Nephron progenitor cell (in vitro differentiated cells): Measurements from ENCODE around the gene DNA2.
"Not testable (repeated sequence)": the region's sequence is repeated elsewhere in the genome, so short reads cannot be mapped to it uniquely, and the experiment has no call there.

Source experiments
- DNase-seq: peaks from one replicate; pipeline ENCODE4 v3.0.0; 2021
- H3K27ac Mint-ChIP-seq: 2 replicates; pipeline ENCODE4 v1.8.0; 2021; ENCODE audit warnings: mild to moderate bottlenecking, moderate library complexity, mixed read lengths
- H3K27me3 Mint-ChIP-seq: 2 replicates; pipeline ENCODE4 v1.8.0; 2021; ENCODE audit warnings: mild to moderate bottlenecking, low read depth, mixed read lengths; ENCODE audit not compliant: poor library complexity
- H3K36me3 Mint-ChIP-seq: 2 replicates; pipeline ENCODE4 v1.8.0; 2021; ENCODE audit warnings: low read depth, mixed read lengths
- H3K4me1 Mint-ChIP-seq: 2 replicates; pipeline ENCODE4 v1.8.0; 2021; ENCODE audit warnings: mixed read lengths
- H3K4me3 Mint-ChIP-seq: 2 replicates; pipeline ENCODE4 v1.8.0; 2021; ENCODE audit warnings: mild to moderate bottlenecking, moderate library complexity, mixed read lengths
- H3K9me3 Mint-ChIP-seq: 2 replicates; pipeline ENCODE4 v1.8.0; 2021; ENCODE audit warnings: mild to moderate bottlenecking, moderate library complexity, mixed read lengths
- TF ChIP-seq, protein P1 (sequence below): fragments of 200-600 bp; sonication (generic); IDR thresholded peaks from 2 replicates; pipeline ENCODE4 v1.5.0; 2021; ENCODE audit warnings: antibody characterized with exemption

The DNA2 gene, protein sequence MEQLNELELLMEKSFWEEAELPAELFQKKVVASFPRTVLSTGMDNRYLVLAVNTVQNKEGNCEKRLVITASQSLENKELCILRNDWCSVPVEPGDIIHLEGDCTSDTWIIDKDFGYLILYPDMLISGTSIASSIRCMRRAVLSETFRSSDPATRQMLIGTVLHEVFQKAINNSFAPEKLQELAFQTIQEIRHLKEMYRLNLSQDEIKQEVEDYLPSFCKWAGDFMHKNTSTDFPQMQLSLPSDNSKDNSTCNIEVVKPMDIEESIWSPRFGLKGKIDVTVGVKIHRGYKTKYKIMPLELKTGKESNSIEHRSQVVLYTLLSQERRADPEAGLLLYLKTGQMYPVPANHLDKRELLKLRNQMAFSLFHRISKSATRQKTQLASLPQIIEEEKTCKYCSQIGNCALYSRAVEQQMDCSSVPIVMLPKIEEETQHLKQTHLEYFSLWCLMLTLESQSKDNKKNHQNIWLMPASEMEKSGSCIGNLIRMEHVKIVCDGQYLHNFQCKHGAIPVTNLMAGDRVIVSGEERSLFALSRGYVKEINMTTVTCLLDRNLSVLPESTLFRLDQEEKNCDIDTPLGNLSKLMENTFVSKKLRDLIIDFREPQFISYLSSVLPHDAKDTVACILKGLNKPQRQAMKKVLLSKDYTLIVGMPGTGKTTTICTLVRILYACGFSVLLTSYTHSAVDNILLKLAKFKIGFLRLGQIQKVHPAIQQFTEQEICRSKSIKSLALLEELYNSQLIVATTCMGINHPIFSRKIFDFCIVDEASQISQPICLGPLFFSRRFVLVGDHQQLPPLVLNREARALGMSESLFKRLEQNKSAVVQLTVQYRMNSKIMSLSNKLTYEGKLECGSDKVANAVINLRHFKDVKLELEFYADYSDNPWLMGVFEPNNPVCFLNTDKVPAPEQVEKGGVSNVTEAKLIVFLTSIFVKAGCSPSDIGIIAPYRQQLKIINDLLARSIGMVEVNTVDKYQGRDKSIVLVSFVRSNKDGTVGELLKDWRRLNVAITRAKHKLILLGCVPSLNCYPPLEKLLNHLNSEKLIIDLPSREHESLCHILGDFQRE

DNA sequence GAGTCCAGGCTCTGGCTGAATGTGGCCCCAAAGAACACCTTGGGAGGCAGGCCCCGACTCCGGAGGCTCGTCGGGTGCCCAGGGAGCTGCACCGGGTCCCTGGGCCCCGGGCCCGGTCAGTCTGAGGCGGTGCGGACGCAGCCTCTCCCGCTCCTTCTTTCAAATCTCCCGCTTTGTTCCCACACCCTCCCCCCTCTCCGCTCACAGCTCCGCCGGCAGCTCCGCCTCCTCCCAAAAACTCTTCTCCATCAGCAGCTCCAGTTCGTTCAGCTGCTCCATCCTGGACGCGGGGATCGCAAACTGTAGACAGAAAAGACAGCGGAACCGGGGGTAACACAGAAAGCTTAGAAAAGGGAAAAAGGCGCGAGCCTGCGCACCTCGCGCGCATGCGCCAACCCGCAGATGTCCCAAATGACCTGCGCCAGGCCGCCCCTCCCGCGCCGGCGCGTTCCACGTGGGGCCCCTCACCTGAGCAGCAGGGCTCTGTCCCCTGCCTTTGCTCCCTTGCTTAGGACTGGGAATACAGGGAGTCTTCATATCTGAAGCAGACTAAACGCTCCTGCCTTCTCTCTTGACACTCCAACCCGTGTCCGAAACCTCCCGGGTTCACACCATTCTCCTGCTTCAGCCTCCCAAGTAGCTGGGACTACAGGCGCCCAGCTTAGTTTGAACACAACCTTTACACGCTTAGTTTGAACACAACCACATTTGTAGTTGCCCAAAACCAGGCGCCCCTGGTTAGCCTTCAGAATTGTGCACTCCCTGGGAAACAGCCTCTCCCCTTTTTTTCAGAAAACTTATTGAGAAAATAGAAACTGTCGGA is at the start of gene DNA2:
DNA2 (minus strand) TSS at position 388 of the 823 bp plus-strand sequence; CDS start at position 279, 109 bp downstream.
- TF ChIP-seq, protein P1, sequence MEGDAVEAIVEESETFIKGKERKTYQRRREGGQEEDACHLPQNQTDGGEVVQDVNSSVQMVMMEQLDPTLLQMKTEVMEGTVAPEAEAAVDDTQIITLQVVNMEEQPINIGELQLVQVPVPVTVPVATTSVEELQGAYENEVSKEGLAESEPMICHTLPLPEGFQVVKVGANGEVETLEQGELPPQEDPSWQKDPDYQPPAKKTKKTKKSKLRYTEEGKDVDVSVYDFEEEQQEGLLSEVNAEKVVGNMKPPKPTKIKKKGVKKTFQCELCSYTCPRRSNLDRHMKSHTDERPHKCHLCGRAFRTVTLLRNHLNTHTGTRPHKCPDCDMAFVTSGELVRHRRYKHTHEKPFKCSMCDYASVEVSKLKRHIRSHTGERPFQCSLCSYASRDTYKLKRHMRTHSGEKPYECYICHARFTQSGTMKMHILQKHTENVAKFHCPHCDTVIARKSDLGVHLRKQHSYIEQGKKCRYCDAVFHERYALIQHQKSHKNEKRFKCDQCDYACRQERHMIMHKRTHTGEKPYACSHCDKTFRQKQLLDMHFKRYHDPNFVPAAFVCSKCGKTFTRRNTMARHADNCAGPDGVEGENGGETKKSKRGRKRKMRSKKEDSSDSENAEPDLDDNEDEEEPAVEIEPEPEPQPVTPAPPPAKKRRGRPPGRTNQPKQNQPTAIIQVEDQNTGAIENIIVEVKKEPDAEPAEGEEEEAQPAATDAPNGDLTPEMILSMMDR, result no peak
- H3K27ac Mint-ChIP-seq, result peak within 1 kb of the TSS; percentile 99
- H3K4me3 Mint-ChIP-seq, result peak within 1 kb of the TSS; percentile 99
- peaks cover 17% of the 10 kb centered on the region for H3K9me3 Mint-ChIP-seq
- peaks cover 34% of the 10 kb centered on the region for H3K36me3 Mint-ChIP-seq
- no peaks in the 10 kb centered on the region for H3K27me3 Mint-ChIP-seq
- peaks cover 30% of the 10 kb centered on the region for H3K4me1 Mint-ChIP-seq
- peak; percentile 74 for DNase-seq

DNA sequence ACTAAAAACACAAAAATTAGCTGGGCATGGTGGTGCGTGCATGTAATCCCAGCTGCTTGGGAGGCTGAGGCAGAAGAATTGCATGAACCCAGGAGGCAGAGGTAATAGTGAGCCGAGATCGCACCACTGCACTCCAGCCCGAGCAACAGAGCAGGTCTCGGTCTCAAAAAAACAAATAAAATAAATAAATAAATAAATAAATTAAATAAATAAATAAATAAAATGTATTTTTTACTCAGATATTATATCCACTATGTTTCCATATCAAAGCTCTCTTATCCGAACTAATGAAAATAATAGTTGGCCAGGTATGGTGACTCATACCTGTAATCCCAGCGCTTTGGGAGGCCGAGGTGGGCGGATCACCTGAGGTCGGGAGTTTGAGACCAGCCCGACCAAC is 46.8 kb upstream of the DNA2 start:
- H3K36me3 Mint-ChIP-seq, H3K4me1 Mint-ChIP-seq, H3K27me3 Mint-ChIP-seq, DNase-seq, H3K27ac Mint-ChIP-seq, H3K9me3 Mint-ChIP-seq, H3K4me3 Mint-ChIP-seq: not testable (repeated sequence)

DNA sequence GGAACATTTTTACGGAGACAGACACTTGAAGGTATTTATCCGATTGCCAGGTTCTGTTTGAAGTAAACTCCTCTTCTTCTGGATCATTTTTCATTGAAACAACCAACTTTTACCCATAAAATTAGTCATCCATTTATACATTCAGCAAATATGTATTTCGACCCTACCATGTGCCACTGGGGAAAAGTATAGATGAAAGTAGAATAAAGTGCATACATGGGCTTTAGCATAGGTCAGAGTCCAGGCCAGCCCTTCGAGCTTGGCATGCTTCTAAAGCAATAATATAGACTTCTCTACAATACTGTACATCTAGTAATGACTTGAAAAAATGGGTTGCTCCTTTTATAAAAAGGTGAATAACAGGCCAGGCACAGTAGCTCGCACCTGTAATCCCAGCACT is 45.4 kb upstream of the DNA2 start:
- Mint-ChIP-seq H3K4me1 (no peaks in the 10 kb centered on the region), H3K4me3 (no peak overlapping the region), H3K27me3 (no peaks in the 10 kb centered on the region), H3K9me3 (no peaks in the 10 kb centered on the region), H3K27ac (no peak overlapping the region), H3K36me3 (peaks cover 8% of the 10 kb centered on the region)
- DNase-seq, result no peak
- TF ChIP-seq, protein P1, result no peak

DNA sequence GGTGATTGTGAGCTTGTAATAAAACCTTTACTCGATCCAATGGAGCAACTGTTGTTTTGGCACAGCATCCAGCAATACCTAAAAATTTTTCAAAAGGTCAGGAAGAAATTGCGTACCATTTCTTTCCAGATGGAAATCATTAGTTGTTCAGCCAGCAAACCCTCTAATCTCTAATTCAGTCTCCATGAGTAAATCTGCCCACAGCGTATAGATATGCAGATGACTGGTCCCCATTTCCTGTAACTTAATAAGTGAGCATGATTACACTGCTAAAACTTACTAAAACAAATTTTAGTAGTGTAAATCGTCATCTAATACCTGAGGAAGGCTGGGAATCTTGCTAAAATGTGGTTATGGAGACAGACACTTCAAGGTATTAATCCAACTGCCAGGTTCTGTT is 45.0 kb upstream of the DNA2 start:
- Mint-ChIP-seq H3K36me3 (peaks cover 4% of the 10 kb centered on the region), H3K27me3 (peaks cover 2% of the 10 kb centered on the region), H3K9me3 (no peaks in the 10 kb centered on the region), H3K27ac (no peak overlapping the region), H3K4me3 (no peak overlapping the region), H3K4me1 (no peaks in the 10 kb centered on the region)
- no peak for DNase-seq
- TF ChIP-seq, protein P1, result no peak

DNA sequence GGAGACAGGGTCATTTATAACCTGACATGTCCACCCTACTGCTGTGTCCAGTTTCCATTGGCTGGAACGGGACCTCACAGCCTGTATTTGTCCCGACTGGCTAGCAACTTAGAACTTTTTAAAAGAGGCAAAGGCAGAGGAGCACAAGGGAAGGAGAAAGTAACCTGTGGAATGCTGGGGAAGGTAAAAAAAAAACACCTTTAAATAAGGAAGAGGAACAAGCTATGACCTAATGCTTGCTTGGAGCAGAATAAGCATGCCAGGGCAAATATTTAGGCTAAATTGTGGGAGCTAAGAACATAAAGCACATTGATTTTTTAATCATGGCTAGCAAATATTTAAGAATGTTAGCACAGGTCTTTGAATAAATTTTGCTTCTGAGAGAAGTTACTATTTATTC is 44.4 kb upstream of the DNA2 start:
- DNase-seq, H3K27me3 Mint-ChIP-seq, H3K36me3 Mint-ChIP-seq, H3K4me3 Mint-ChIP-seq, H3K9me3 Mint-ChIP-seq, H3K4me1 Mint-ChIP-seq: not testable (repeated sequence)
- H3K27ac Mint-ChIP-seq, result peak overlapping the region; percentile 92

DNA sequence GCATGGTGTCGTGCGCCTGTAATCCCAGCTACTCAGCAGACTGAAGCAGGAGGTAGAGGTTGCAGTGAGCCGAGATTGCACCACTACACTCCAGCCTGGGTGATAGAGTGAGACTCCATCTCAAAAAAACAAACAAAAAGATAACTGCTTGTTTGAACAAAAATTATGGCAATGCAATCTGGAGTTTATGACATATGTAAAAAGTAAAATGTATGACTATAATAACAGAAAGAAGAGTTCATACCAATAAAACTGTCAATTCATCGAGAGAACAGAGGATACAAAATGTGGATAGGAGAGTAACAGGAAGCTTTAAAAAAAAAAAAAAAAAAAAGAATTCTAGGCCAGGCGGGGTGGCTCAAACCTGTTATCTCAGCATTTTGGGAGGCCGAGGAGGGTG is 36.3 kb upstream of the DNA2 start:
- Mint-ChIP-seq H3K4me1 (no peaks in the 10 kb centered on the region), H3K27ac (peak overlapping the region; percentile 15), H3K9me3 (no peaks in the 10 kb centered on the region), H3K36me3 (peaks cover 6% of the 10 kb centered on the region), H3K4me3 (no peak overlapping the region), H3K27me3 (peaks cover 3% of the 10 kb centered on the region)
- no peak for DNase-seq
- TF ChIP-seq, protein P1, result no peak
